ENCODE results near the gene PRKRA.
A peak's percentile ranks its signal among the peaks of the same experiment; 100 is the strongest.
"Not testable (repeated sequence)": the region's sequence is repeated elsewhere in the genome, so short reads cannot be mapped to it uniquely, and the experiment has no call there.

The PRKRA gene

DNA sequence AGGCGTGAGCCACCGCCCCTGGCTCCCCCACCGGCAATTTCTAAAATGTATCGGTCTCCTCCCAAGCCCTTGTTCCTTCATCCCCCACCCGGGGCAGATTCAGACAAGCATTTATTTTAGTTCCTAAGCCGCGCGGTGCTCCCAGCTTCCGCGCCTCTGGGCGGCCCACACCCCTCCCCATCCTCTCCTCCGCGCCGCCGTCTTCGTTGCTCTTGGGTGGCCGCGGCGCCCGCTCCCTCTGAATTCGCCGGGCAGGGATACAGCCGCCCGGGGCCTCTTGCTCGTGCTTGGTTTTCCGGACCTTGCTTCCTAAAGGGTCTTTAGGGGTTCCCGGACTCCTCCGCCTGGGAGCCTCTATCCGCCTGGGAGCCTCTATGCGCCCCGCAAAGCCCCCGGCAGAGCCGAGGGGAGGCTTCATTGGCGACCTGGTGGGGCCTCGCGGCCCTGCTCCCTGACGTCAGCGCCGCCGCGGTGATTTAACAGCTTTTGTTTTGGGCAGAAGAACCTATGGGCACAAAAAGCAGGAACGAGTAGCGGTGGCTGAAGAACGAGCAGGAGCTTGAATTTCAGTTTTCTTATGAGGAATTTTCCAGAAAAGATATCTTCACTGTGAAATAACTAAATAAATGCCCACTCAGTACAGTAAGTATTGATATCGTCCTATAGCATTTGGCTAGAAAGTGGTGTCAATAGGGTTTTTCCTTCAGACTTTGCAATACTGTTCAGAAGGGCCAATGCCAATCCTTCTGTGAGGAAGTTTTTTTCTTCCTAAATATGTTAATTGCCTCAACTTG is 37.3 kb downstream of the PRKRA start:
- peak; percentile 76 for DNase-seq (ENCODE audit: low spot score)

DNA sequence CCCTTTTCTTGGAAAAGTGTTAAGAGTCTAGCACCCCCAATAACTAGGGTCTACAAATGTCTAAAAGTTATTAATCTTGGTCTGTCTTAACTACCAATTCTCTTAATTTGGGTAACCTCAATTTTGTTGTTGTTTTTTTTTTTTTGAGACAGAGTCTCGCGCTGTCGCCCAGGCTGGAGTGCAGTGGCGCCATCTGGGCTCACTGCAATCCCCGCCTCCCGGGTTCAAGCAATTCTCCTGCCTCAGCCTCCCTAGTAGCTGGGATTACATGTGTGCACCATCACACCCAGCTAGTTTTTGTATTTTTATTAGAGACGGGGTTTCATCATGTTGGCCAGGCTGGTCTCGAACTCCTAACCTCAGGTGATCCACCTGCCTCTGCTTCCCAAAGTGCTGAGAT is 38.5 kb downstream of the PRKRA start:
- not testable (repeated sequence) for DNase-seq (ENCODE audit: low spot score)

DNA sequence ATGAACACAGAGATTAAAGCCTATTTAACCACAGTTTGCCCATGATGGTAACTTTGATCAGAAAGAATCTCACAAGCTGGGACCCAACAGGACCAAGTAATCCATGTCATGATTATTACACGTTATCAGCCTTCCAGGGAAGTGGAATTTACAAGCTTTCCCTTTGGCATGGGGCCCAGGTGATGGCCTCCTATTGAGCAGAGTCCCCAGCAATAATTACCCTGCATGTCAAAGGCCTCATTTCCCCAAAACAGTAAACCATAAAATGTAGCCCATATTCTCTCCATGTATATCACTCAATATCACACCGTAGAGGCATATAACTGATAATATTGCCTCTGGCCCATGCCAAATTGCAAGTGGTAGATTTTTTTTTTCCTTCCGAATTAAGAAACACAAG is 38.9 kb downstream of the PRKRA start:
- DNase-seq (ENCODE audit: low spot score) = no peak

DNA sequence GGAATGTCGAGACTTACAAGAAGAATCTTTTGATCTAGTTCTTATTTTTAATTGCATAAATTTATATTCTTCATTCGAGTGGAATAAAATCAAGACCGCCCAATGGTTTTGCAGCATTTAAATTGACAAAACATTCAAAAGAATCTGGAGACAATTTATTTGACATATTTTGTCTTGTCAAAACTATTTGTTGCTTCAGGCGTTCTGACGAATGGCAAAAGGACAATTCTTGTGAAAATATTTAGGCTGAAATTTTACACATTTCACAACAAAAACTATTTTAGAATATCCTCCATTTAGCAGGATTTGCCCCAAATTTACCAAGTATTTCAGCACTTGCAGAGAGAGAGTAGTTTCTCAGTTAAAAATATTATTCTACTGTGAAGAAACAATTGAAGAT is 41.7 kb downstream of the PRKRA start:
- no peak for DNase-seq (ENCODE audit: low spot score)

DNA sequence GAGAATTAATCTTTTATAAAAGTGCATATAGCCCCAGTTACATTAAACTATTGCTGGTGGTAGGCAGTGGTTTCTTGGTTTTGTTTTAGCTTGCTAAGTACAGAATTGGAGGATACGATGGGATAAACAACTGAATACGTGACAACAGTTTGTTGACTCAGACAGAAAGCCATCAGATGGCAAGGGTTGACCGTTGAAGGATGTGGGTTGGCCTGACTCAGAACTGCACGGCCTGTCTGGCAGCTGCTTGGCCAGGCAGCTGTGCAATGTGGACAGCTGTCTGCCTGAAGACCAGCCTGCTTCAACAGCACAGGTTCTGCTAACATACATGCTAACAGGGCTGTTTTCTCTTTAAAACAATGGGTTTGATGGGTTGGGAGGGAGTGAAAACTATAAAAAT is 46.6 kb downstream of the PRKRA start:
- peak; percentile 78 for DNase-seq (ENCODE audit: low spot score)

DNA sequence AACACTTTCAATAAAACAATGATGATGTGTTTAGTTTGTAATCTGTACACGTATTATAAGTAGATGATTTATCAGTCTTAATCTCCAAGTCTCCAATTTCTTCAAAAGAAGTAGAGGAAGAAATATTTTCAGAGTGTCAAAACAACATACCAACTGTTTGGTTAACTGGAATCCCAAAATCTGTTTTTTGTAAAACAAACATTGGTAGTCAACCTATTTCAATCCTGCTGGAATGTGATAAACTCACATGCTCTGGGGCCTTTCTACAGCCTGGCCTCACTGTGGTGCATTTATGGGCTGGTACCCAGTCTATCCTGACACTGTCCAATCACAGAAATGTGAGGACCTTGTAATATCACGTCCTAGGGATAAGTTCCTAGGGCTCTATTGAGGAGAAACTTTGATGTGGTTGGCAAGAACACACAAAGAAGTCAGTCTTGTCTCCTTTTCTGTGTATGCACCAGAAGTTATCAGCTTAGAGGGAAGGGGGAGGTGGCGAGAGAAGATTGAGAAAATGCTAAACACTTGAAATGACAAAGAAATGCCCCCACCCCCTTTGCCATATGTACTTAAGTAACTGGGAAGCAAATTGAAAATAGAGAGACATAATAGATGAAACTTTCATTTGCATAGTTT is 47.2 kb downstream of the PRKRA start:
- peak; percentile 9 for DNase-seq (ENCODE audit: low spot score)

DNA sequence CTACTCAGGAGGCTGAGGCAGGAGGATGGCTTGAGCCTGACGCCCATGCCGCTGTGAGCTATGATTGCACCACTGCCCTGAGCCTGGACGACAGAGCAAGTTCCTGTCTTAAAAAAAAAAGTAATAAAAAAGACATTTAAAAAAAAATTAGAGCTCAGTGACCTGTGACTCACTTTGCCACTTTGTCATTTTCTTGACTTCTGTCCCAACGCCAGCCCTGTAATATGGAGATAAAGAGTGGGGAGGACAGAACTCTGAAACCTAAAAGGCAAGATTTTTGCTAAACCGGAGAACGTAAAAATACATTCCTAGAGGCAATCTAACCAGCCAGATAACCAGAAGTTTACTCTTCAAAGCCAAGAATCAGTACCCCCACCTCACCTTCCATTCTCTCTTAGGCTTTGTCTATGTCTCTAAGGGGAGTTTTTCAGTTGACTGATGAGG is 49.0 kb downstream of the PRKRA start:
- no peak for DNase-seq (ENCODE audit: low spot score)

DNA sequence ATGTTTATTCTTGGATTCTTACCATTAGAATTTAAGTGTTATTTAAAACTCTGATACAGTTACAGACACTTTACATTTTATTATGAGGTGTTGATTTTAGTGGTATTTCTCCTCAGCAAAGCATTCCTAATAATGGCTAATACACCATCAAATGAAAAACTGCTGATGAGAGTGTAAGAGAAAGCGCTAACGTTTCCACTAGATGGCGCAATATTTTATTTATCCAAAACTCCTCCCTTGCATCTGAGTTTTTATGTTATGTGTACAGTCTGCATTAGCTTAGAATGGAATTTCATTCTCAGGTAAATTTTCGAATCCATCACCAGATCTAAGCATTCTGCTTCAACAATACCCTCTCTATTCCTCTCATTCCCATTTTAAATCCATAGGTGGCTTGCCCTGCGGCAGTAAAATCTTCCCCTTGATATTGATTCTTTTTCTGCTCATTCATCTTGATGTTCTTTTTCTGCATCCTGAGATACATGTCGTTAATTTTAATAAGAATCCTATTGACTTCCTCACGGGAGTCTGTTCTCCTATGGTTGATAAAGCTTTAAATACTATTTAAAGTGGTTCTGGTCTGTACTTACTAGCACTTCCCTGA is 53.9 kb downstream of the PRKRA start:
- DNase-seq (ENCODE audit: low spot score) = peak; percentile 45

DNA sequence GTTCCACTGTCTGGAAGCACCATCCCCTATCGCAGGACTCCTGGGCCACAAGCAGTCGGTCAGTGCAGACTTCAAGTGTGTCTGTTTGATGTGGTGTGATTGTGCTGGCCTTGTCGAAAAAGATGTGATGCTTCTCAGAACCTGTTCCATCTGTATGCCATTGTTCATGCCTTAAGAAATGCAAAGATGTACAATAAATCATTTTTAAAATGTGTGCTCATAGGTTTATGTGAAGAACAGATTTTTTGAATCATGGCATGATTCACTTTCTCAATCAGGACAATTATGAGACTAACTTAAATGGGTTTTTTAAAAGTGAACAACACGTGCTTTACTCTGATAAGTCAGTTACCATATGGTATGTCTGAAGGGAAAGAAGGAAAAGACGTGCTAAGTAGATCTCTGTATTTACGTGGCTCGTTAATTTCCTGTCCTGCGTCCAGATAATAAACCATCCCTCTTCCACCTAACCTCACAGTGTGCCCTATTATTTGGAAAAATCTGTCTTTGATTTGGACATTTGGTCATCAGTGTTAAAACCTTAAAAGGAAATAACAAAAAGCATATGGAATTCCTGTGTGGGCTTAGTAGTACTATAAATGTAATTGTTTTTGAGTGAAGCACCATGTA is 54.9 kb downstream of the PRKRA start:
- DNase-seq (ENCODE audit: low spot score) = no peak

DNA sequence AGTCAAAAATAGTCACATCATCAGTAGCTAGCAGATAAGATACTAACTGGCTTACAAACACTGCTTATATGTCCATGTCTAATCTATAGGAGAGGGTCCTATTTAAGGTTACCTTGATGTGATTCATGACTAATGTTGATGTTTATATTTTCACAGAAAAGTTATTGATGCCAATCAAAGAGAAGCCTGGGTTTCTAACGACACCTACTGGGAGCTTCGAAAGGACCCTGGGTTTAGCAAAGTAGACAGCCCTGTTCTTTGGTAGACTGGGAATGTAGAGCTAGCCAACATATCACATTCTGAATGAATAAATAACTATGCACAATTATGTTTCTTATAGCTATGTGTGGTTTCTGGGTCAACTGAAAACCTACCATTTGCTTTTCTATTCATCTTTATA is 55.7 kb downstream of the PRKRA start:
- no peak for DNase-seq (ENCODE audit: low spot score)

DNA sequence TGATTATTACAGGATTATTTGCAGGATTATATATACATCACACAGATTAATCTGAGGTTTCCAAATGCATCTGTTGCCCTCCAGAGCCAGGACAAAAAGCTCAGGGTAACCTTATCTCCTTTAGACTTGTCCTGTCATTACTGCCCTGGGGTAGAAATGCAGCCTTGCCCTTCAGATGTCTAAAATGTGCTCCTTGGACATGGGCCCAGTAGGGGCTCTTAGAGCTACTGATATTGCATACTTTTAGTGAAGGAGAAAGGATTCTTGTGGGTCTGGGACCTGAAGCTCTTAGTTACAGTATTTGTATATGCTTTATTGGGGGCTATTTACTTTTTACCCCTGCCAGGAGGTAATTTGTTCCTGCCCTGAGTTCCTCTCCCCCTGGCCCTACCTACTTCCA is 56.1 kb downstream of the PRKRA start:
- DNase-seq (ENCODE audit: low spot score) = no peak

DNA sequence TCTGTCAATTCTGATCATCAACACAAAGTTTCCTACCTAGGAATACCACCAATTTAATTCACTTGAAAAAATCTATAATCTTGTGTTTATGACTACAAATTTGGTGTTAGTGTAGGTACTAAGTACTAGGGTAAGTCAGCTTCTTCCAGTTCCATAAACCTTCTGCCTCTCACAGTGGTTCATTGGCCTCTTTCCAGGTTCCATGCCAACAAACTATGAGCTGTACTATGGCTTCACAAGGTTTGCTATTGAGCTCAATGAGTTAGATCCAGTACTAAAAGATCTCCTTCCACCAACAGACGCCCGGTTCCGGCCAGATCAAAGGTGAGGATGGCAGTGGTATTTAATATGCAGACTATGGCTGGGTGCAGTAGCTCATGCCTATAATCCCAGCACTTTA is 58.8 kb downstream of the PRKRA start:
- DNase-seq (ENCODE audit: low spot score) = peak; percentile 10

DNA sequence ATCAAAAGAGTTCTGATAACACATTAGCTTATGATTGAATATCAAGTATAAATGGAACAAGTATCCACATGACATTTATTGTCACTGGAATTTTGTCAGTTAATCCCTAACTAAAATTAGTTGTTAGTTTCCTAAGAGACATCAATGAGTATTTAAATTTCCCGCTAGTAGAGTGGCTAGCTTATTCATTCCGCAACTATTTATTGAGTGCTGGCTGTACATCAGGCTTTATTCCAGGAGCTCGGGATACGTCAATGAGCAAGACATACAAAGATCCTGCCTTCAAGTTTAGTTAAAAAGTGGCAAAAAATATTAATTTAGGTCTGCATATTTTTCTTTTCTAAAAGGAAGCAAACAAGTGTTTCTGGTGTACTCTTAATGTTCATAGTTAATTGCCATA is 59.3 kb downstream of the PRKRA start:
- no peak for DNase-seq (ENCODE audit: low spot score)

DNA sequence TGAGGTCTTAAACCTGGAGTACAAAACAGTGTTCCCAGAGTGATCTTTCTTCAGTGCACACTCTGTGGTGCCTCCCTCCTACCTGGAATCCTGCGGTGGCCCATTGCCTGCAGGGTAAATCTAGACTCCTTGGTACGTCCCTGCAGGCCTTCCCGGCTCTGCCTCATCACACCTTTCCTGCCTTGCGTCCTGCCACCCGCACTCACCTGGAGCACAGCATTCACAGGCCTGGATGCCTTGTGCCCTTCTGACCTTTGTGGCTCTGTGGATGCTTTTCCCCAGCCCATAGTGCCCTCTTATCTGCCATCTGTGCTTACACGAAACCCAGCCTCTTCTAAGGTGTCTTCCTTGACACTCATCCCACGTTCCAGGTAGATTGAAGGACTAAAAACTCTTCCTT is 62.7 kb downstream of the PRKRA start:
- no peak for DNase-seq (ENCODE audit: low spot score)

DNA sequence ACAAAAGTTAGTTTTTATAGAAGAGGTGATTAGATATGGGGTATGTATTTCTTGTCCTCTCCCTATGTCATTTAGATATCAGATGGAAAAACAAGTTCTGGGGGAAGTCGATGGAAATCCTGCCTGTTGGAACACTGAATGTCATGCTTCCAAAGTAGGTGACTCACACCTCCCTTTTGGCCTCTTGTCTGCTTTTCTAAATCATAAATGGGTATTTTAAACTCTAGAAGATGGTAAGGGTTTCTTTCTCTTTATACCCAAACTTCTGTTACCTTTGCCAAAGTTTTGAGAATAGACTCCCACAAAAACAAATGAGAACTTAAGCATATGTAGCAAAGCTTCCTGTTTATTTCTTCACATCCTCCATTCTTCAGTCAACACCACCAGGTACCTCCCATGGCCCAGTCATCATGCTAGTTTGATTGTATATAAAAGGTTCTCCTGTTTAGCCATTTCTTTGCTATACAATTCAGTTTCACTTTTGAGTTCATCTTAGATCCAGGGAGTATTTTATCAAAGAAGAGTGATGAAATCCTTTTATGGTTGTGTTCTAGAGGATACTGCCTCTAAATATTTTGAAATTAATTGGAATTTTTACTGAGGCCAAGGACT is 63.9 kb downstream of the PRKRA start:
- DNase-seq (ENCODE audit: low spot score) = no peak

DNA sequence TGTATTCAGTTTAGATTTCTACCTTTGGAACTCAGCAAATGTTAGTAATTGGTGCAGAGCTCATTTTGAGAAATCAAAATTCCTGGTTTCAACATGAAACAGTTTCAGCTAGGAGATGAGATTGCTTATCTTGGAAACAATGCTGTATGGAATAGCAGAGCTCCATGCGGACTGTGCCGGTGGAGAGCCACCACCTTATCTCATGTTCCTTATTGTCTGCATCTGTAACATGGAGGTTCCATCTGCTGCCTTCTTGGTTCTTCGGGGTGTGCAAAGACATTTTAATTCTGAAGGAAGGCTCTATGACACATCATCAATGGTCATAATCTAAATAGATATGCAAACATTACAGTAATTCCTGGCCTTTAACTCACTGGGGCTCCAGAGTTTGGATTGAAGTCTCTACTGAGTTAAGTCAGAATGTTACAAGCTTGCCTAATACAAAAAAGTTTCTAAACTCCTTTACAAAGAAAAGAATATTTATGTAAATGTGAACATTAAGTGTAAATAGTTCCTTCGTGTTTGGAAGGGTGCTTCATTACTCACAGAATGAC is 65.3 kb downstream of the PRKRA start:
- no peak for DNase-seq (ENCODE audit: low spot score)

DNA sequence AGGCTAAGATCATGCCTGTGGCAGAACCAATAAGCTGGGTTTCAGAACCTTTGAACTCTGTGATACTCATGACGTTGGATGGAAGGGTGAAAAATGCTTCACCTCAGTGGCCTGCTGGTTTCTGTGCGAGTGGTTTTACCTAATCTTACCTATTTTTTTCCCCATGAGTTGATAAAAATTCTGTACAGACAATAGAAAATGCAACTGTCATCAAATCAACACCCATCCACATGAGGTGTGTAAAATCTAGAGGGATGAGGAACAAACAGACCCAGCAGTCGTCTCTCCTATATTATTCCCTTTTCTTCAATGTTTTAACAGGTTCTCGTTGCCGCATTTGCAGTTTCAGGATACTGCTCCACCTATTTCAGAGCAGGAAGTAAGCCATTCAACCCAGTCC is 67.3 kb downstream of the PRKRA start:
- no peak for DNase-seq (ENCODE audit: low spot score)

Data from AG20443 (cell line).